Trophoblast cell (in vitro differentiated cells and primary cell): Measurements from ENCODE around the gene ANAPC1. TPM values are rescaled to one million over a fixed set of nuclear protein-coding genes. Genes with fewer than 3 reads are reported as not detected.
A peak's percentile ranks its signal among the peaks of the same experiment; 100 is the strongest.

Source experiments
- DNase-seq, 2 donors: peaks; one replicate each; pipeline ENCODE4 v3.0.0-alpha.2; 2016
- H2AFZ ChIP-seq: 2 replicates; pipeline ENCODE4 v1.6.1; 2013; ENCODE audit warnings: low read length, moderate library complexity, mild to moderate bottlenecking; ENCODE audit not compliant: insufficient read depth, poor library complexity
- H2AK5ac ChIP-seq: 2 replicates; pipeline ENCODE4 v1.6.1; 2013; ENCODE audit warnings: mild to moderate bottlenecking, low read length
- H2BK120ac ChIP-seq: 2 replicates; pipeline ENCODE4 v1.6.1; 2013; ENCODE audit warnings: low read length, mild to moderate bottlenecking, moderate library complexity; ENCODE audit not compliant: insufficient read depth, poor library complexity
- H2BK12ac ChIP-seq: 2 replicates; pipeline ENCODE4 v1.6.1; 2013; ENCODE audit warnings: mild to moderate bottlenecking, low read length, moderate library complexity
- H2BK5ac ChIP-seq: 2 replicates; pipeline ENCODE4 v1.6.1; 2013; ENCODE audit warnings: low read length, low read depth, moderate library complexity, mild to moderate bottlenecking; ENCODE audit not compliant: poor library complexity
- H3K14ac ChIP-seq: 2 replicates; pipeline ENCODE4 v1.6.1; 2013; ENCODE audit warnings: mild to moderate bottlenecking, low read length
- H3K18ac ChIP-seq: 2 replicates; pipeline ENCODE4 v1.6.1; 2013; ENCODE audit warnings: mild to moderate bottlenecking, low read length
- H3K23ac ChIP-seq: 2 replicates; pipeline ENCODE4 v1.6.1; 2013; ENCODE audit warnings: low read length
- H3K27ac ChIP-seq: 2 replicates; pipeline ENCODE4 v1.5.1; 2013; ENCODE audit warnings: low read depth, mild to moderate bottlenecking, inconsistent platforms, low read length, moderate library complexity
- H3K27me3 ChIP-seq: 2 replicates; pipeline ENCODE4 v1.6.1; 2013; ENCODE audit warnings: inconsistent platforms, mild to moderate bottlenecking, low read length, moderate library complexity; ENCODE audit not compliant: insufficient read depth
- H3K36me3 ChIP-seq, 2 experiments: 1 replicate in 1 of 2; 2 replicates in 1 of 2; pipeline ENCODE4 v1.6.1; 2013; ENCODE audit warnings: low read length in 2 of 2, mild to moderate bottlenecking in 2 of 2, moderate library complexity in 1 of 2; ENCODE audit not compliant: insufficient read depth in 2 of 2, control insufficient read depth in 1 of 2
- H3K4ac ChIP-seq: 2 replicates; pipeline ENCODE4 v1.6.1; 2013; ENCODE audit warnings: low read depth, mild to moderate bottlenecking, low read length, moderate library complexity
- H3K4me1 ChIP-seq, 2 experiments: 1 replicate in 1 of 2; 2 replicates in 1 of 2; pipeline ENCODE4 v1.6.1; 2013; ENCODE audit warnings: low read length in 2 of 2, mild to moderate bottlenecking in 2 of 2, moderate library complexity in 1 of 2; ENCODE audit not compliant: insufficient read depth in 2 of 2, control insufficient read depth in 1 of 2
- H3K4me2 ChIP-seq: 2 replicates; pipeline ENCODE4 v1.6.1; 2013; ENCODE audit warnings: inconsistent platforms, mild to moderate bottlenecking, low read length, moderate library complexity
- H3K4me3 ChIP-seq: 2 replicates; pipeline ENCODE4 v1.5.1; 2013; ENCODE audit warnings: mild to moderate bottlenecking, low read depth, low read length, inconsistent platforms
- H3K79me1 ChIP-seq: one replicate; pipeline ENCODE4 v1.6.1; 2013; ENCODE audit warnings: low read length
- H3K79me2 ChIP-seq: 2 replicates; pipeline ENCODE4 v1.6.1; 2013; ENCODE audit warnings: low read length, mild to moderate bottlenecking; ENCODE audit not compliant: control insufficient read depth, insufficient read depth, poor library complexity
- H3K9ac ChIP-seq: 2 replicates; pipeline ENCODE4 v1.6.1; 2013; ENCODE audit warnings: mild to moderate bottlenecking, low read length
- H3K9me3 ChIP-seq: 2 replicates; pipeline ENCODE4 v1.6.1; 2013; ENCODE audit warnings: low read depth, mild to moderate bottlenecking, control low read depth, inconsistent platforms, low read length; ENCODE audit not compliant: insufficient read depth
- H4K12ac ChIP-seq: 2 replicates; pipeline ENCODE4 v1.6.1; 2013; ENCODE audit warnings: low read depth, mild to moderate bottlenecking, low read length, moderate library complexity
- H4K8ac ChIP-seq: 2 replicates; pipeline ENCODE4 v1.6.1; 2013; ENCODE audit warnings: low read depth, mild to moderate bottlenecking, low read length, moderate library complexity
- H4K91ac ChIP-seq: one replicate; pipeline ENCODE4 v1.6.1; 2013; ENCODE audit warnings: low read depth, mild to moderate bottlenecking, low read length, moderate library complexity
- WGBS: extraction: QIAGEN DNeasy Blood & Tissue Kit; methylation state at CpG from one replicate; pipeline ENCODE4 v1.1.7; 2013; ENCODE audit warnings: missing lambda C conversion rate; ENCODE audit not compliant: insufficient read length, insufficient coverage; ENCODE audit errors: extremely low coverage; 5-methylcytosine and 5-hydroxymethylcytosine counted together
- polyA plus RNA-seq: library from polyadenylated mRNA; stranded (reverse); fragments of 200-250 nt; gene quantifications from 2 replicates; pipeline ENCODE4 v1.2.3, GENCODE V29; 2013

The ANAPC1 gene
- polyA plus RNA-seq = 14.6 and 16.2 TPM in 2 replicates

DNA sequence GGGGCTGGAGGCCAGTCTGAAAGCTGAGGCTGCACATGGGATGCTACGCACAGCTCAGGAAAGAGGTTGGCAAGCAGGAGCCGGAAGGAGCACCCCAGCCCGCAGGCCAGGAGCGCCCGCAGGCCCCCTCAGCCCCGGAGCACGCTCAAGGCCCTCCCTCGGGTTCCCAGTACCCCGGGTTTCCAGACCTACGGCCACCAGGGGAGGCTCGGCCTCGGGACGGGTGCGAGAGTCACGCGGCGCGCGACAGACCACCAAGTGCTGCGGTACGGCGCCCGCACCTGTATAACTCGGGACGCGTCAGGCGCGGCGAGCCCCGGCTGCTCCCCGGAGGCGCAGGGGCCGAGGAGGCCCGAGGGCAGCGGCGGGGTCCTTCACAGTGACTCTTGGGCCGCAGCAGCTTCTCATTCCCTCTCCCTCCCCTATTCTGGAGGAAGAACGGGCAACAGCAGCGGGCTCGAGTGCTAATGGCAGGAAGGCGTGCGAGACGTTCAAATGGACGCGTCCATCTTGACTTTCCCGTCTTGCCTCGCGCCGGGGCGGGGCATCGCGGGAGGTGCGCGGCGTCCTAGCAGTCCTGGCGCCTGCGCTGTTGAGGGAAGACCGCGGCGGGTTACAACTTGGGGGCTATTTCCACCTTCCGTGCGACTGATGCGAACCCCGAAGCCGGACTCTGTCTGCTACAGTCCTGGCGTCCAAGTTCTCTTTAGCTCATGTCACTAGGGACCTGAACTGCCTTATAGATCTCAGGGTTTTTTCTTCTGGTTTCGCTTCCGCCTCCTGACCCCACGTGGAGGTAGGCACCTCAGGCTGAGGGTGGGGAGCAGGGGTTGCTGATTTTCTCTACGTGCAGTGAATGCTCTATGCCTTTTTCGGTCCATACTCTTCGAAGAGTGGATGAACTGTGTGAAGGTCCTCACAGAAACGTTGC lies at the start of gene ANAPC1:
ANAPC1 (minus strand) TSS at position 533 of the 931 bp plus-strand sequence. CDS start 3,368 bp downstream, outside the sequence.
- H3K79me2 ChIP-seq = peaks cover 7% of the 10 kb centered on the region
- H3K18ac ChIP-seq = peak within 1 kb of the TSS; percentile 92
- peak within 1 kb of the TSS; percentile 93 for H4K8ac ChIP-seq
- H3K9ac ChIP-seq = peak within 1 kb of the TSS; percentile 93
- H3K4me1 ChIP-seq = no peaks in the 10 kb centered on the region
- DNase-seq = peak; percentile 84 to 85
- H4K91ac ChIP-seq = peak within 1 kb of the TSS; percentile 74
- peaks cover 2% of the 10 kb centered on the region for H3K9me3 ChIP-seq
- WGBS = no CpG with 5 or more reads among the region's 73 CpGs
- no peak within 1 kb of the TSS for H2AK5ac ChIP-seq
- H3K4me3 ChIP-seq = peak within 1 kb of the TSS; percentile 98
- peaks cover 9% of the 10 kb centered on the region for H3K79me1 ChIP-seq
- H3K36me3 ChIP-seq = peaks cover 0 to 1% of the 10 kb centered on the region in 2 experiments
- peak within 1 kb of the TSS; percentile 73 for H3K4ac ChIP-seq
- peak within 1 kb of the TSS; percentile 90 for H3K14ac ChIP-seq
- H2BK5ac ChIP-seq = peak within 1 kb of the TSS; percentile 67
- peak within 1 kb of the TSS; percentile 95 for H4K12ac ChIP-seq
- no peak within 1 kb of the TSS for H3K23ac ChIP-seq
- peak within 1 kb of the TSS; percentile 99 for H3K4me2 ChIP-seq
- peak within 1 kb of the TSS; percentile 69 for H3K27ac ChIP-seq
- H2BK120ac ChIP-seq = peak within 1 kb of the TSS; percentile 74
- no peaks in the 10 kb centered on the region for H3K27me3 ChIP-seq
- no peak within 1 kb of the TSS for H2BK12ac ChIP-seq
- peak within 1 kb of the TSS; percentile 90 for H2AFZ ChIP-seq

- Histone ChIP-seq H3K9ac (no peak overlapping the region), H3K4me1 (no peaks in the 10 kb centered on the region), H3K14ac (no peak overlapping the region), H3K23ac (no peak overlapping the region), H2AK5ac (no peak overlapping the region), H2BK120ac (no peak overlapping the region), H3K4me3 (no peak overlapping the region), H4K12ac (no peak overlapping the region), H3K27me3 (no peaks in the 10 kb centered on the region), H2BK12ac (no peak overlapping the region), H4K91ac (no peak overlapping the region), H3K4ac (no peak overlapping the region), H3K79me1 (no peaks in the 10 kb centered on the region), H3K27ac (no peak overlapping the region), H4K8ac (no peak overlapping the region), H3K36me3 (peaks cover 0 to 4% of the 10 kb centered on the region in 2 experiments), H3K79me2 (no peaks in the 10 kb centered on the region), H3K9me3 (no peaks in the 10 kb centered on the region), H3K18ac (no peak overlapping the region), H2AFZ (no peak overlapping the region), H3K4me2 (no peak overlapping the region), H2BK5ac (no peak overlapping the region)
- DNase-seq = no peak
- WGBS = no CpG with 5 or more reads among the region's 4 CpGs
Observed at GRCh38 chr2:111932841-111933291, 48.9 kb upstream of the ANAPC1 start.

DNA sequence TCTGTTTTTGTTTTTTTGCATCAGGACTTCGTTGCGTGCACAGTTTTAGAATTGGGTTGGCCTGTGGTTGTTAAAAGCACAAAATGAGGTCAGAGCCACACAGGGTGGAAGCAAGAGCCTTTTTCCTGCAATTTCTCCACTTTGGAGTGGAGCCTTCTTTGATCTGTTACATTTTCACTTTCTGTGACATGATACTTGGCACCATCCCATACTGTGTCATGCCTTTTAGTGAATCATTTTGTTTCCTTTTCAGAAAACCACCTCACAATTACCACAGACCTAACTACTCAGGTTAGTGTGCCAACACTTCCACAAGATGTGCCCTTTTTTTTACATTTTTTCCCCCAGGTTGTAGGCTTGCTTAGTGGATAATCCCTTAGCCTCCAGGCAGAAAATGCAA lies 46.9 kb upstream of the ANAPC1 start:
- Histone ChIP-seq H3K4me2 (no peak overlapping the region), H3K9me3 (no peaks in the 10 kb centered on the region), H3K9ac (no peak overlapping the region), H3K14ac (no peak overlapping the region), H3K18ac (no peak overlapping the region), H4K8ac (no peak overlapping the region), H3K79me2 (no peaks in the 10 kb centered on the region), H3K27ac (no peak overlapping the region), H4K91ac (no peak overlapping the region), H4K12ac (no peak overlapping the region), H3K4ac (no peak overlapping the region), H3K27me3 (no peaks in the 10 kb centered on the region), H3K23ac (no peak overlapping the region), H2BK120ac (no peak overlapping the region), H2BK12ac (no peak overlapping the region), H2AK5ac (no peak overlapping the region), H2BK5ac (no peak overlapping the region), H2AFZ (no peak overlapping the region), H3K36me3 (peaks cover 0 to 2% of the 10 kb centered on the region in 2 experiments), H3K79me1 (no peaks in the 10 kb centered on the region), H3K4me3 (no peak overlapping the region), H3K4me1 (no peaks in the 10 kb centered on the region)
- no peak for DNase-seq
- WGBS = no CpG with 5 or more reads among the region's 2 CpGs

GRCh38 chr2:111930409-111930808 lies 46.4 kb upstream of the ANAPC1 start:
- DNase-seq = no peak

More at GRCh38 chr2:111930409-111930808, 46.4 kb upstream of the ANAPC1 start:
- Histone ChIP-seq H3K27ac (no peak overlapping the region), H3K79me1 (no peaks in the 10 kb centered on the region), H2AK5ac (no peak overlapping the region), H3K27me3 (no peaks in the 10 kb centered on the region), H3K4ac (no peak overlapping the region), H2BK5ac (no peak overlapping the region), H3K18ac (no peak overlapping the region), H3K79me2 (no peaks in the 10 kb centered on the region), H4K91ac (no peak overlapping the region), H4K12ac (no peak overlapping the region), H3K36me3 (peaks cover 0 to 2% of the 10 kb centered on the region in 2 experiments), H2BK12ac (no peak overlapping the region), H3K23ac (no peak overlapping the region), H3K4me2 (no peak overlapping the region), H4K8ac (no peak overlapping the region), H3K9me3 (no peaks in the 10 kb centered on the region), H2AFZ (no peak overlapping the region), H3K4me3 (no peak overlapping the region), H3K9ac (no peak overlapping the region), H3K4me1 (no peaks in the 10 kb centered on the region), H3K14ac (no peak overlapping the region), H2BK120ac (no peak overlapping the region)
- no CpG with 5 or more reads among the region's 6 CpGs for WGBS
